ENCODE measurements around the gene CEND1. TPM values are rescaled to one million over a fixed set of nuclear protein-coding genes. Genes with fewer than 3 reads are reported as not detected.

CEND1 gene
- polyA plus RNA-seq, 3 donors: 0.04 to 0.09 TPM; not detected in 1

DNA sequence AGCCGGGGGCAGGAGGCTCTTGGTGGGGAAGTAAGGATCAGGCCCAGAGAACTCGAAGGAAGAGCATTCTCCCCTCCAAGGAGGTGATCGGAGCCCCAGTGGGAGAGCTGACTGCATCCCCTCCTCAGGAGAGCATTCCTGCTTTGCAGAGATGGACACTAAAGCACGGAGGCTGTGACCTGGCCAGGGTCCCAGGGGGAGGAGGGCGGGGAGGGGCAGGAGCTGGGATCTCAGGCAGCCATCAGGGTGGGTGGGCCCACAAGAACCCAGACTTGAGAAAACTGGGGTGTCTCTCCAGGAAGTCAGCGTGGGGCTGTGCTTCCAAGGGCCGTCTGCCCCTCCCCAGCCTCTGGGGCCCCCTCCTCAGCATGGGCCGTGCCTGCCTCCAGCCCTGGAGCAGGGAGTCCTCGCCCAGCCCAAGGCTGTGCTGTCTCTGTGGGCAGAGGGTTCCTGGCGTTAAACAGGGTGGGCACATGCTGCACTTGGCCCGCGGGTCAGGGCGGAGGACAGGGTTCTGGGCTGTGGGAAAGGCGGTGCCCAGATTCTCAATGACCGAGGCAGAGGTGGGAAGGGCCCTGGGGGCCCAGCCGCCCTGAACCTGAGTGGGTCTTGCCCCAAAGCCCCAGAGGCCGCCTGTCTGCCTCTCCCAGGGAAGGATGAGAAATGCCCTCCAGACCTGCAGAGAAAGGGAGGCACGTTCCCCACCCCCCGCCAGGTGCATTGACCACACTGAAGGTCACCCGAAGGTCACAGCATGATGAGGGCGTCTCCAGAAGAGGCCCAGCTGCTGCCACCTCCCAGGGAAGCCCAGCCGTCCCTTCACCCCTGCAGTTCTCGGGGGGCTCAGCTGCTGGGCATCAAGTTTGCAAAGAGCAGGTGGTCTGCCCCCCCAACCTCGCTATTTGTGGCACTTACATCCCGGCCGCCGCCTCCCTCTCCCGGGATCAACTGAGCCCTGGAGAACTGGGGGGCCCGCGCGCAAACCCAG is 643 bp downstream of the CEND1 start:
- no peak overlapping the region for H3K27ac ChIP-seq (ENCODE audit: low read depth, low read length)
- WGBS, 3 donors: 32 to 39% (median 38%) methylated on average over 31 of the region's 31 CpGs

GRCh38 chr11:788009-788640 is 1.8 kb downstream of the CEND1 start:
- WGBS, 3 donors: 55 to 60% (median 60%) methylated on average over 26 to 28 of the region's 28 CpGs
- H3K27ac ChIP-seq (ENCODE audit: low read depth, low read length): no peak overlapping the region

- H3K27ac ChIP-seq (ENCODE audit: low read depth, low read length): no peak overlapping the region
- WGBS, 3 donors: 84 to 93% (median 89%) methylated on average over 24 of the region's 24 CpGs
These were observed 2.7 kb downstream of the CEND1 start for GRCh38 chr11:787084-787675.

DNA sequence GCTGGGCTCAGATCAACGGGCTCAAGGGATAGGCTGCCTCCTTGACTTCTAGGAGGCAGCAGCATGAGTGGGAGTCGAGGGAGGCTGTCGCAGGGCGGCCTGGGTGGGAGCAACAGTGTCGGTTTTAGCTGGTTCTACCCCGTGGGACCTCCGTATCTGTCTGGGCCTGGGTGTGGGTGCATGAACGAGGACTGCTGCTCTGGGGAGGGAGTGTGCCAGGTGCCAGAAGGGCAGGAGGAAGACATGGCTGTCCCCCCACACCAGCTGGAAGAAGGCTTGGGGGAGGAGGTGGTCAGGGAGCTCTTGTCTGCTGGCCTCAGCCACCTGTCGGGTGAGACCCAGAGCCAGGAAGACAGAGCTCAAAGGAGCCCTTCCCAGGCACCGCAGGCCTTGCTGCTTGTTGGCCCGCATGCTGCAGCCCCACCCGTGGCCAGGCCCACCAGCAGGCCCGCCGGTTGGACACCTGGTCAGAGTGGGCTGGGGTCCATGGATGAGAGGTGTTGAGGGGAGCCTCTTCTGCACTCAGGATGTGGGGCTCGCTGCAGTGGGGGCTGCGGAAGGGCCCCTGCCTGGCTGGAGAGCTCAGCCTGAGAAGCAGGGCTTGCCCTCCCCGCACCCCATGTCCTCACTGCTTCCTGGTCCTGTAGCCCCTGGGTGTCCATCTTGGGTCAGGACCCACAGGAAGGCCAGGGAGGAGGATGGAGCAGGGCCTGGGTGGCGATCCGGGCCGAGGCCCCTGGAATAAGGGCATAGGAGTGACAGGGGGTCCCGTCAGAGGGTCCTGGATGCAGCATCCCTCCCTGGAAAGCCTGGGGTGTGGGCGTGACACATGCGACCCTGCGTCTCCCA is 3.4 kb downstream of the CEND1 start:
- H3K27ac ChIP-seq (ENCODE audit: low read depth, low read length): no peak overlapping the region
- 76 to 86% (median 77%) methylated on average over 23 to 24 of the region's 24 CpGs for WGBS, 3 donors

GRCh38 chr11:783581-784015 is 6.3 kb downstream of the CEND1 start:
- H3K27ac ChIP-seq (ENCODE audit: low read depth, low read length): no peak overlapping the region

DNA sequence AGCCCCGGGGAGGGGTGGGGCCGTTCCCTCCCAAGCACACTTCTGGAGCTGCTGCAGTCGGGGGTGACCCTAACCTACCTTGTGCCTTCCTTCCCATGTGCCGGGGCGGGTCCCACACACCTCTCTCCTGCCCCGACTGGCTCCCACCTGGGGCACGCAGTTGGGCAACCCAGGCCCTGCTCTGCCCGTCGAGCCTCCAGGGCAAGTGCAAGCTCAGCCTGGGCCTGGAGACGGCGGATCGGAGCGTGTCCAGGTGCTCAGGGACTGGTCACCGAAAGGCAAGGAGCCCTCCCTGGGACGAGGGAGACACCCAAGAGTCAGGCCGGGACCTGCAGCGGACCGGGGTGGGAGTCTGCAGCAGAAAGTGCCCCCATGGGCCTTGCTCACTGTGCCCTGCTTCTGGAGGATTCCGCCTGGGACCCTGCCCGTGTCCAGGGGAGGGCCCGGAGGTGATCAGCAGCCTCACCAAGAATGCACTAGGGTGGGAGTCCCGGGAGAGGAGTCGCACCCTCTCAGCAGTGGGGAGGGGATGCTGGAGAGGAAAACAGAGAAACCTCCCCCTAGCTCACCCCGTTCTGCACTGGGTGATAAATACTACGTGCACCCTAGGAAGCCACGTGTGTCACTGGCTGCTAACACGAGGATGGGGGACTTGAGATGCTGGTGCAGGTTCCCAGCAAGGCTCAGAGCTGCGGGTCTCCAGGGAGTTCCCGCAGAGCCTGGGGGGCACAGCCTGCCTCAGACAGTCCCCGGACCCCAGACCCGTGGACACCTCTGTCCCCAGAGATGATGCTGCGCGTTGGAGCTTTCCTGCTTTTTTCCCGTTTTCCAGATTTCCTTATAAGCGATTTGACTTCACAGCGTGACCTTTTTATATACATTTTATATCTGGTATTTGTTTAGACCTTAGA is 7.4 kb downstream of the CEND1 start:
- WGBS, 3 donors: 76% methylated on average over 34 to 36 of the region's 36 CpGs

More at GRCh38 chr11:783581-784015, 6.3 kb downstream of the CEND1 start:
- 10 to 43% (median 32%) methylated on average over 24 of the region's 24 CpGs for WGBS, 3 donors

DNA sequence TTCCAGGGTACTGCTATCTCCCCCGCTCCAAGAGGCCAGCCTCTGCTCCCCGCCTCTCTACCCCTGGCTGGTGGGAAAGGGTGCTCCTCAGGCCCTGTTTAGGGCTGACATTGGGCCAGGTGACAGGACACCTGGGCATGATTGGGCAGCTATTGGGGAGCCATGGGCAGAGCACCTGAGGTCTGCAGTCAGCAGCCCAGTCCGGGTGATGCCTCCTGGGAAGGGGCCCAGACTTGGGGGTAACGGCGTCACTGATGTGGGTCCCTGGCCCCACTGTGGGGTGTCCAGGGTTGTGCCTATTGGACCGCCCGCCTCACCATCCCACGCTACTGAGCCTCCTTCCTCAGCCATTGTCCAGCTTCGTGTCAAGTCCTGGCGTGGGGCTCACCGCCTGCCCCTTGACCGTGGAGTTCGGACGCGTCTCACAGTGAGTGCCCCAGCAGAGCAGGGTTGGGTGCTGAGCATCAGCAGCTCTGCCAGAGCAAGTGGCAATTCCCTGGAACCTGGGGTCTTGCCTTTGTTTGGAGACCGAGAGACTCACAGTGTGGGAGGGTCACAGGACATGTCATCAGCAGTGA is 9.8 kb downstream of the CEND1 start:
- 94 to 98% (median 94%) methylated on average over 15 to 16 of the region's 16 CpGs for WGBS, 3 donors
- no peak overlapping the region for H3K27ac ChIP-seq (ENCODE audit: low read depth, low read length)

More for the DNA sequence above, 7.4 kb downstream of the CEND1 start:
- H3K27ac ChIP-seq (ENCODE audit: low read depth, low read length): no peak overlapping the region

GRCh38 chr11:778976-779954 is 10.6 kb downstream of the CEND1 start:
- 92 to 94% (median 92%) methylated on average over 23 of the region's 23 CpGs for whole genome bisulfite sequencing, 3 donors
- H3K27ac ChIP-seq (ENCODE audit: low read depth, low read length): no peak overlapping the region

GRCh38 chr11:777288-778255 is 12.3 kb downstream of the CEND1 start, which contains the start of gene GATD1:
TSS of gene GATD1 (minus strand) at chr11:777487. CDS start at chr11:777462, 25 bp downstream.
- 1 to 2% (median 1%) methylated on average over 85 to 110 of the region's 110 CpGs for WGBS, 3 donors
- no peak within 1 kb of the TSS for H3K27ac ChIP-seq (ENCODE audit: low read depth, low read length)

- 1 to 2% (median 2%) methylated on average over 57 to 65 of the region's 65 CpGs for WGBS, 3 donors
- H3K27ac ChIP-seq (ENCODE audit: low read depth, low read length): no peak overlapping the region
These were observed 13.2 kb downstream of the CEND1 start for GRCh38 chr11:776561-777287.

DNA sequence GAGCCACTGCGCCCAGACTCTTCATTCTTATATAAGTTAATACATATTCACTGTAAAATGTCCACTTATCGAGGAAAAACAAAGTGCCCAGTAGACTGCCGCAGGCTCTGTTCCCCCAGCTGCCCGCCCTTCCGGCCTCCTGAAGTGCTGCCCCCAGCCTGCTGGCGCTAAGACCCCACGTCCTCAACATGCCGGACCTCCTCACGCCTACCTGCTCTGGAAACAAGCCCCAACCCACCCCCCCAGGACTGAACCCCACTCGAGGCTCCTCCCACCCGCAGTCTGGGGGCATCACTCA is 13.7 kb downstream of the CEND1 start:
- WGBS, 3 donors: 32 to 41% (median 37%) methylated on average over 11 of the region's 11 CpGs
- no peak overlapping the region for H3K27ac ChIP-seq (ENCODE audit: low read depth, low read length)

- 68 to 71% (median 71%) methylated on average over 18 to 20 of the region's 20 CpGs for WGBS, 3 donors
These were observed 14.9 kb downstream of the CEND1 start for GRCh38 chr11:774873-775592.

GRCh38 chr11:773830-774229 is 16.1 kb downstream of the CEND1 start:
- 92 to 97% (median 93%) methylated on average over 9 of the region's 9 CpGs for WGBS, 3 donors
- no peak overlapping the region for H3K27ac ChIP-seq (ENCODE audit: low read depth, low read length)

More at GRCh38 chr11:774873-775592, 14.9 kb downstream of the CEND1 start:
- no peak overlapping the region for H3K27ac ChIP-seq (ENCODE audit: low read depth, low read length)

GRCh38 chr11:773425-773824 is 16.5 kb downstream of the CEND1 start:
- 91 to 92% (median 92%) methylated on average over 5 of the region's 5 CpGs for WGBS, 3 donors
- H3K27ac ChIP-seq (ENCODE audit: low read depth, low read length): no peak overlapping the region
